ENCODE data around the gene GSK3B. TPM values are rescaled to one million over a fixed set of nuclear protein-coding genes. Genes with fewer than 3 reads are reported as not detected.

The GSK3B gene
- total and polyA plus RNA-seq, 2 donors (not counting 1 experiment from before 2014, with no cell fraction given), result 12.3 to 33.3 TPM

GRCh38 chr3:119808244-119808643, 286.0 kb downstream of the GSK3B start:
- Histone ChIP-seq H3K36me3 (replicated peaks in 1 of 2; ENCODE audit: control extremely low read depth in 1 of 2, control insufficient read depth in 1 of 2, extremely low read depth in 1 of 2, insufficient read depth in 2 of 2, low read length in 1 of 2) (no peaks in the 10 kb centered on the region), H3K9me3 (ENCODE audit: control extremely low read depth in 1 of 3, control insufficient read depth in 2 of 3, insufficient read depth in 1 of 3, low read length in 2 of 3) (no peaks in the 10 kb centered on the region), H3K27me3 (replicated peaks in 1 of 4; ENCODE audit: control extremely low read depth in 1 of 4, control insufficient read depth in 3 of 4, insufficient read depth in 4 of 4, low read length in 3 of 4) (no peaks in the 10 kb centered on the region), H3K4me2 (replicated peaks; ENCODE audit: low read depth, low read length, poor library complexity, severe bottlenecking) (no peak overlapping the region), H2AFZ (ENCODE audit: insufficient read depth, low read depth, low read length, poor library complexity, severe bottlenecking) (no peak overlapping the region), H3K9ac (ENCODE audit: low read length) (no peak overlapping the region), H3K27ac (ENCODE audit: low read length in 2 of 2) (no peak overlapping the region), H3K79me2 (ENCODE audit: control insufficient read depth, insufficient read depth, low read length) (no peaks in the 10 kb centered on the region), H4K20me1 (ENCODE audit: control insufficient read depth, insufficient read depth, low read length, poor library complexity, severe bottlenecking) (no peaks in the 10 kb centered on the region), H3K4me1 (ENCODE audit: control insufficient read depth in 2 of 2, insufficient read depth in 2 of 2, low read length in 2 of 2) (peaks cover 5 to 11% of the 10 kb centered on the region in 2 donors), H3K4me3 (ENCODE audit: control extremely low read depth in 1 of 5, extremely low read depth in 1 of 5, insufficient read depth in 1 of 5, low read depth in 2 of 5, low read length in 4 of 5) (no peak overlapping the region)
- Mint-ChIP-seq H3K9me3 (ENCODE audit: insufficient read depth) (no peaks in the 10 kb centered on the region), H3K4me1 (peaks cover 12% of the 10 kb centered on the region), H3K4me3 (peak overlapping the region; percentile 71), H3K27me3 (no peaks in the 10 kb centered on the region), H3K27ac (no peak overlapping the region)
- ATAC-seq (ENCODE audit: low read depth) (no peak), DNase-seq (no peak)
- TF ChIP-seq CTCF (IDR thresholded peaks at IDR 0.05) (no peak), EZH2 (IDR thresholded peaks at IDR 0.05; ENCODE audit: borderline replicate concordance, insufficient read depth, low read depth, low read length, poor library complexity, severe bottlenecking) (no peak)
- POLR2A ChIA-PET, result no interaction called here
- WGBS (ENCODE audit: insufficient coverage), result 100% methylated on average over 3 of the region's 4 CpGs
- CTCF ChIA-PET, result interaction anchor here (1.4 kb wide), 1 partner anchor 10 kb away, joined by 3 read pairs; no protein-coding TSS in a partner anchor
- intact Hi-C loops (cut with micrococcal nuclease), result no loop called here

GRCh38 chr3:119800844-119801243, 293.4 kb downstream of the GSK3B start:
- Histone ChIP-seq H3K9me3 (ENCODE audit: control extremely low read depth in 1 of 3, control insufficient read depth in 2 of 3, insufficient read depth in 1 of 3, low read length in 2 of 3) (no peaks in the 10 kb centered on the region), H3K9ac (ENCODE audit: low read length) (no peak overlapping the region), H2AFZ (ENCODE audit: insufficient read depth, low read depth, low read length, poor library complexity, severe bottlenecking) (no peak overlapping the region), H3K4me3 (ENCODE audit: control extremely low read depth in 1 of 5, extremely low read depth in 1 of 5, insufficient read depth in 1 of 5, low read depth in 2 of 5, low read length in 4 of 5) (no peak overlapping the region), H3K4me1 (ENCODE audit: control insufficient read depth in 2 of 2, insufficient read depth in 2 of 2, low read length in 2 of 2) (no peaks in the 10 kb centered on the region), H3K36me3 (replicated peaks in 1 of 2; ENCODE audit: control extremely low read depth in 1 of 2, control insufficient read depth in 1 of 2, extremely low read depth in 1 of 2, insufficient read depth in 2 of 2, low read length in 1 of 2) (no peaks in the 10 kb centered on the region), H3K4me2 (replicated peaks; ENCODE audit: low read depth, low read length, poor library complexity, severe bottlenecking) (no peak overlapping the region), H3K27ac (ENCODE audit: low read length in 2 of 2) (no peak overlapping the region), H4K20me1 (ENCODE audit: control insufficient read depth, insufficient read depth, low read length, poor library complexity, severe bottlenecking) (no peaks in the 10 kb centered on the region), H3K27me3 (replicated peaks in 1 of 4; ENCODE audit: control extremely low read depth in 1 of 4, control insufficient read depth in 3 of 4, insufficient read depth in 4 of 4, low read length in 3 of 4) (no peaks in the 10 kb centered on the region), H3K79me2 (ENCODE audit: control insufficient read depth, insufficient read depth, low read length) (no peaks in the 10 kb centered on the region)
- no peak for DNase-seq
- WGBS (ENCODE audit: insufficient coverage), result 92% methylated on average over 2 of the region's 4 CpGs
- intact Hi-C loops (cut with micrococcal nuclease), result no loop called here
- Mint-ChIP-seq H3K9me3 (ENCODE audit: insufficient read depth) (no peaks in the 10 kb centered on the region), H3K4me1 (no peaks in the 10 kb centered on the region), H3K4me3 (no peak overlapping the region), H3K27ac (no peak overlapping the region), H3K27me3 (peaks cover 33% of the 10 kb centered on the region)
- ATAC-seq (ENCODE audit: low read depth), result no peak
- TF ChIP-seq CTCF (IDR thresholded peaks at IDR 0.05) (no peak), EZH2 (IDR thresholded peaks at IDR 0.05; ENCODE audit: borderline replicate concordance, insufficient read depth, low read depth, low read length, poor library complexity, severe bottlenecking) (no peak)
- CTCF ChIA-PET, result interaction anchor here (0.6 to 1.4 kb wide), 2 partner anchors 9 to 126 kb away, joined by 3 read pairs; no protein-coding TSS in a partner anchor
- POLR2A ChIA-PET, result no interaction called here

Data from B cell (primary cell).